PFSK-1 (cell line): ENCODE measurements around the gene FXYD2.

Experiments
- SIN3A ChIP-seq: IDR thresholded peaks from 2 replicates; pipeline ENCODE4 v1.6.1; 2012; ENCODE audit warnings: mild to moderate bottlenecking, low read length, moderate library complexity, borderline replicate concordance; ENCODE audit not compliant: insufficient read depth
- TAF1 ChIP-seq: IDR thresholded peaks from 2 replicates; pipeline ENCODE4 v1.6.1; 2012; ENCODE audit warnings: low read length, control low read depth, borderline replicate concordance; ENCODE audit not compliant: insufficient read depth

DNA sequence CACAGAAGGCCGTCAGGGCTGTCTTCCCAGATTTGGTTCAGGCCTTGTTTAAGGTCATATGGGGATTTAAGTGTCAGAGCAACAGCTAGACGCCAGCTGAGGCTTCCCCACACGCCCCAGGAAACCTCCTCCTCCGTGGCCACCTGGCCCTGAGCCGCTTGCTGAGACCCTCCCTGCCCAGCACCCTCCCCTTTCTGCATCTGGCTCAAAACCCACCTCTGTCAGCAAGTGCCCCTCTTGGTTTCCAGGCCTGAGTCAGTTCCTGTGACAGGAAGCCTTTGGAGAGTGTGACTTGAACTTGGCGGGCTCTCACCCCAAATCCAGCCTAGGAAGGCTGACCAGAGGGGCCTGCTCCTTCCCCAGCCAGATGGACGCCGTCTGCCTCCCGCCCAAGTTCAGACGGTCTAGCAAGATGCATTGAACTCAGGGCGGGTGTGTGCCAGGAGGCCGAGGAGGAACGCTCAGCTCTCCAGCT, 561 bp downstream of the FXYD2 start:
- TF ChIP-seq SIN3A (no peak), TAF1 (no peak)
